Breast epithelium (tissue), 3 donors: Measurements from ENCODE around the gene MYLK.

Source experiments
- CTCF ChIP-seq, 3 donors: fragments of 450-650 bp; IDR thresholded peaks; one replicate each; pipeline ENCODE4 v1.5.1; 2016 to 2017; ENCODE audit warnings: antibody characterized with exemption in 3 of 3, mild to moderate bottlenecking in 3 of 3, moderate library complexity in 3 of 3
- POLR2A ChIP-seq: fragments of 450-650 bp; IDR thresholded peaks from one replicate; pipeline ENCODE4 v1.6.1; 2016; ENCODE audit warnings: antibody characterized with exemption, mild to moderate bottlenecking, moderate library complexity

GRCh38 chr3:123632161-123632655, 251.9 kb downstream of the MYLK start:
- TF ChIP-seq CTCF (IDR thresholded peaks at IDR 0.05) (no peak), POLR2A (no peak)
